ENCODE data around the gene LAMP2.

Gene LAMP2

GRCh38 chrX:120456973-120457372 is 12.1 kb downstream of the LAMP2 start:
- peak; percentile 61 for DNase-seq (ENCODE audit: low read depth)

GRCh38 chrX:120453985-120454384 is 15.1 kb downstream of the LAMP2 start:
- peak; percentile 72 for DNase-seq (ENCODE audit: low read depth)

GRCh38 chrX:120452131-120452530 is 17.0 kb downstream of the LAMP2 start:
- DNase-seq (ENCODE audit: low read depth) = peak; percentile 37

- DNase-seq (ENCODE audit: low read depth) = no peak
Measured at GRCh38 chrX:120450163-120450562, 18.9 kb downstream of the LAMP2 start.

- DNase-seq (ENCODE audit: low read depth) = peak; percentile 73
Measured at GRCh38 chrX:120446498-120446897, 22.6 kb downstream of the LAMP2 start.

GRCh38 chrX:120439921-120440320 is 29.2 kb downstream of the LAMP2 start:
- DNase-seq (ENCODE audit: low read depth) = no peak

- no peak for DNase-seq (ENCODE audit: low read depth)
Measured at GRCh38 chrX:120429776-120430540, 39.1 kb downstream of the LAMP2 start.

- DNase-seq (ENCODE audit: low read depth) = peak; percentile 34
Measured at GRCh38 chrX:120428309-120428708, 40.8 kb downstream of the LAMP2 start.

- DNase-seq (ENCODE audit: low read depth) = peak; percentile 35
Measured at GRCh38 chrX:120426599-120426998, 42.5 kb downstream of the LAMP2 start.

GRCh38 chrX:120419463-120419862 is 49.6 kb downstream of the LAMP2 start:
- no peak for DNase-seq (ENCODE audit: low read depth)

GRCh38 chrX:120408168-120408567 is 60.9 kb downstream of the LAMP2 start:
- DNase-seq (ENCODE audit: low read depth) = no peak

- DNase-seq (ENCODE audit: low read depth) = no peak
Measured at GRCh38 chrX:120406638-120407037, 62.5 kb downstream of the LAMP2 start.

GRCh38 chrX:120402369-120402768 is 66.7 kb downstream of the LAMP2 start:
- DNase-seq (ENCODE audit: low read depth) = no peak

- no peak for DNase-seq (ENCODE audit: low read depth)
Measured at GRCh38 chrX:120401301-120401700, 67.8 kb downstream of the LAMP2 start.

GRCh38 chrX:120380699-120381098 is 88.4 kb downstream of the LAMP2 start:
- peak; percentile 34 for DNase-seq (ENCODE audit: low read depth)

GRCh38 chrX:120379937-120380681 is 89.0 kb downstream of the LAMP2 start:
- no peak for DNase-seq (ENCODE audit: low read depth)

- no peak for DNase-seq (ENCODE audit: low read depth)
Measured at GRCh38 chrX:120378570-120378969, 90.5 kb downstream of the LAMP2 start.
